GM23248 (cell line): Measurements from ENCODE around the gene LPP. TPM values are rescaled to one million over a fixed set of nuclear protein-coding genes. Genes with fewer than 3 reads are reported as not detected.

Experiments used
- DNase-seq: peaks from one replicate; pipeline ENCODE4 v3.0.0-alpha.2; 2015
- H2AFZ ChIP-seq: fragments of 200-600 bp; sonication (generic); 2 replicates; pipeline ENCODE4 v1.6.1; 2016; ENCODE audit warnings: antibody characterized with exemption
- H3F3A ChIP-seq: fragments of 200-600 bp; sonication (generic); 2 replicates; pipeline ENCODE4 v1.6.1; 2016; ENCODE audit warnings: mild to moderate bottlenecking, antibody characterized with exemption, mixed run types; ENCODE audit not compliant: insufficient read depth
- H3K27ac ChIP-seq: fragments of 200-600 bp; sonication (generic); 2 replicates; pipeline ENCODE4 v1.5.1; 2016; ENCODE audit warnings: mild to moderate bottlenecking
- H3K27me3 ChIP-seq: fragments of 200-600 bp; sonication (generic); replicated peaks from 2 replicates; pipeline ENCODE4 v1.6.1; 2016; ENCODE audit warnings: mild to moderate bottlenecking; ENCODE audit not compliant: insufficient read depth
- H3K36me3 ChIP-seq: fragments of 200-600 bp; sonication (generic); 2 replicates; pipeline ENCODE4 v1.6.1; 2016; ENCODE audit warnings: low read depth, mild to moderate bottlenecking
- H3K4me1 ChIP-seq: fragments of 200-600 bp; sonication (generic); 2 replicates; pipeline ENCODE4 v1.6.1; 2016; ENCODE audit warnings: mild to moderate bottlenecking; ENCODE audit not compliant: insufficient read depth
- H3K4me2 ChIP-seq: fragments of 200-600 bp; sonication (generic); one replicate; pipeline ENCODE4 v1.6.1; 2016; ENCODE audit warnings: mild to moderate bottlenecking; ENCODE audit not compliant: unreplicated experiment
- H3K4me3 ChIP-seq: fragments of 200-600 bp; sonication (generic); 2 replicates; pipeline ENCODE4 v1.5.1; 2016; ENCODE audit warnings: mild to moderate bottlenecking
- H3K79me2 ChIP-seq: fragments of 200-600 bp; sonication (generic); 2 replicates; pipeline ENCODE4 v1.6.1; 2016; ENCODE audit warnings: mild to moderate bottlenecking; ENCODE audit not compliant: insufficient read depth
- H3K9ac ChIP-seq: fragments of 200-600 bp; sonication (generic); 2 replicates; pipeline ENCODE4 v1.6.1; 2016; ENCODE audit warnings: mild to moderate bottlenecking
- H3K9me2 ChIP-seq: fragments of 200-600 bp; sonication (generic); 2 replicates; pipeline ENCODE4 v1.6.1; 2016; ENCODE audit warnings: mixed run types, mild to moderate bottlenecking, moderate library complexity; ENCODE audit not compliant: insufficient read depth
- H3K9me3 ChIP-seq: fragments of 200-600 bp; sonication (generic); one replicate; pipeline ENCODE4 v1.6.1; 2017; ENCODE audit warnings: low read depth
- H4K20me1 ChIP-seq: fragments of 200-600 bp; sonication (generic); 2 replicates; pipeline ENCODE4 v1.6.0; 2016; ENCODE audit not compliant: insufficient read depth
- EZH2 ChIP-seq: fragments of 200-600 bp; sonication (generic); IDR thresholded peaks from 2 replicates; pipeline ENCODE4 v1.6.1; 2018; ENCODE audit warnings: antibody characterized with exemption, mild to moderate bottlenecking; ENCODE audit not compliant: insufficient read depth, poor library complexity, severe bottlenecking
- EZH2phosphoT487 ChIP-seq: fragments of 200-600 bp; sonication (generic); IDR thresholded peaks from 2 replicates; pipeline ENCODE4 v1.6.1; 2018; ENCODE audit warnings: antibody characterized with exemption, moderate library complexity, mild to moderate bottlenecking, low read depth; ENCODE audit not compliant: insufficient read depth
- WGBS, 2 experiments: methylation state at CpG; one replicate each; pipeline ENCODE4 v1.1.6; 2015 to 2017; ENCODE audit warnings: low lambda C conversion rate in 2 of 2, low coverage in 1 of 2; ENCODE audit errors: missing lambda C conversion rate in 2 of 2; 5-methylcytosine and 5-hydroxymethylcytosine counted together
- in situ Hi-C: fragments of 300-500 bp; cut with MboI; formaldehyde crosslinking; loops from 2 replicates; pipeline ENCODE4 v1.15.0; 2020
- polyA plus RNA-seq: library from polyadenylated mRNA; unstranded; fragments of >200 nt; fragmentation: Nextera tagmentation; extraction: Ambion mirVana; gene quantifications from 2 replicates; pipeline ENCODE4 v1.2.1, GENCODE V29; 2016
- total RNA-seq: library from RNA; depleted of rRNA; stranded (reverse); fragments of >200 nt; shearing (Covaris generic); gene quantifications from 2 replicates; pipeline ENCODE4 v1.2.3, GENCODE V29; 2014

LPP gene
- total and polyA plus RNA-seq, 2 experiments from 2014 or later: 42.8 to 61.7 TPM

- no peak overlapping the region for H2AFZ ChIP-seq
- 47 to 74% methylated on average over 1 of the region's 1 CpG for WGBS, 2 experiments
These were observed 574.5 kb downstream of the LPP start for GRCh38 chr3:188728371-188728896.

GRCh38 chr3:188729422-188729821 is 575.5 kb downstream of the LPP start:
- H2AFZ ChIP-seq: no peak overlapping the region
- DNase-seq: no peak
- TF ChIP-seq EZH2: no peak
- no peak for TF ChIP-seq EZH2phosphoT487
- no peaks in the 10 kb centered on the region for H3F3A ChIP-seq
- H4K20me1 ChIP-seq: no peaks in the 10 kb centered on the region
- H3K36me3 ChIP-seq: 0 out of 2 replicates have a peak, but pooled peaks cover 4% of the 10 kb centered on the region
- H3K9me3 ChIP-seq: no peaks in the 10 kb centered on the region
- H3K27ac ChIP-seq: no peak overlapping the region
- H3K4me1 ChIP-seq: no peaks in the 10 kb centered on the region
- 96 to 100% methylated on average over 1 of the region's 1 CpG for WGBS, 2 experiments
- H3K4me3 ChIP-seq: no peak overlapping the region
- H3K9me2 ChIP-seq: no peaks in the 10 kb centered on the region
- H3K9ac ChIP-seq: no peak overlapping the region
- 0 out of 2 replicates have a peak, but pooled peaks cover 11% of the 10 kb centered on the region for H3K79me2 ChIP-seq
- in situ Hi-C loops: no loop called here
- no peak overlapping the region for H3K4me2 ChIP-seq
- no peaks in the 10 kb centered on the region for H3K27me3 ChIP-seq

More at GRCh38 chr3:188728371-188728896, 574.5 kb downstream of the LPP start:
- in situ Hi-C loops: no loop called here
- TF ChIP-seq EZH2 (no peak), EZH2phosphoT487 (no peak)
- DNase-seq: no peak
- Histone ChIP-seq H3K4me2 (no peak overlapping the region), H3K9me2 (no peaks in the 10 kb centered on the region), H3K4me1 (no peaks in the 10 kb centered on the region), H3K79me2 (0 out of 2 replicates have a peak, but pooled peaks cover 11% of the 10 kb centered on the region), H3K27ac (no peak overlapping the region), H3K27me3 (no peaks in the 10 kb centered on the region), H3K36me3 (0 out of 2 replicates have a peak, but pooled peaks cover 4% of the 10 kb centered on the region), H3K9ac (no peak overlapping the region), H3K9me3 (no peaks in the 10 kb centered on the region), H3F3A (no peaks in the 10 kb centered on the region), H4K20me1 (no peaks in the 10 kb centered on the region), H3K4me3 (no peak overlapping the region)

- no peaks in the 10 kb centered on the region for H3F3A ChIP-seq
- no peak overlapping the region for H3K27ac ChIP-seq
- H3K4me1 ChIP-seq: no peaks in the 10 kb centered on the region
- H2AFZ ChIP-seq: no peak overlapping the region
- H3K4me3 ChIP-seq: no peak overlapping the region
- no peak overlapping the region for H3K9ac ChIP-seq
- H3K36me3 ChIP-seq: no peaks in the 10 kb centered on the region
- H3K4me2 ChIP-seq: no peak overlapping the region
- WGBS, 2 experiments: 100% methylated on average over 1 of the region's 1 CpG
- in situ Hi-C loops: no loop called here
- no peak for DNase-seq
- H3K9me2 ChIP-seq: no peaks in the 10 kb centered on the region
- no peak for TF ChIP-seq EZH2phosphoT487
- no peak for TF ChIP-seq EZH2
- no peaks in the 10 kb centered on the region for H3K9me3 ChIP-seq
- H4K20me1 ChIP-seq: no peaks in the 10 kb centered on the region
- H3K79me2 ChIP-seq: no peaks in the 10 kb centered on the region
- H3K27me3 ChIP-seq: no peaks in the 10 kb centered on the region
These were observed 580.4 kb downstream of the LPP start for GRCh38 chr3:188734395-188734794.

GRCh38 chr3:188739511-188739910 is 585.6 kb downstream of the LPP start:
- Histone ChIP-seq H3K4me1 (no peaks in the 10 kb centered on the region), H3K36me3 (no peaks in the 10 kb centered on the region), H3K27me3 (no peaks in the 10 kb centered on the region), H4K20me1 (no peaks in the 10 kb centered on the region), H2AFZ (no peak overlapping the region), H3K9ac (no peak overlapping the region), H3K9me3 (no peaks in the 10 kb centered on the region), H3F3A (no peaks in the 10 kb centered on the region), H3K79me2 (no peaks in the 10 kb centered on the region), H3K9me2 (no peaks in the 10 kb centered on the region), H3K4me3 (no peak overlapping the region), H3K27ac (no peak overlapping the region), H3K4me2 (no peak overlapping the region)
- in situ Hi-C loops: no loop called here
- no peak for DNase-seq
- TF ChIP-seq EZH2phosphoT487: no peak
- TF ChIP-seq EZH2: no peak

- WGBS, 2 experiments: 100% methylated on average over 1 of the region's 1 CpG
These were observed 586.1 kb downstream of the LPP start for GRCh38 chr3:188740010-188740409.

More at GRCh38 chr3:188740010-188740409, 586.1 kb downstream of the LPP start:
- Histone ChIP-seq H3K9ac (no peak overlapping the region), H3K4me1 (no peaks in the 10 kb centered on the region), H3K27ac (no peak overlapping the region), H3K9me3 (no peaks in the 10 kb centered on the region), H2AFZ (no peak overlapping the region), H3F3A (no peaks in the 10 kb centered on the region), H4K20me1 (no peaks in the 10 kb centered on the region), H3K36me3 (no peaks in the 10 kb centered on the region), H3K4me2 (no peak overlapping the region), H3K79me2 (no peaks in the 10 kb centered on the region), H3K27me3 (no peaks in the 10 kb centered on the region), H3K4me3 (no peak overlapping the region), H3K9me2 (no peaks in the 10 kb centered on the region)
- in situ Hi-C loops: no loop called here
- no peak for DNase-seq
- TF ChIP-seq EZH2phosphoT487 (no peak), EZH2 (no peak)
